ENCODE results near the gene TNFRSF19. TPM values are rescaled to one million over a fixed set of nuclear protein-coding genes. Genes with fewer than 3 reads are reported as not detected.

Gene TNFRSF19
- total and polyA plus RNA-seq, 2 of the 13 experiments (the other 11 are each of a cell fraction or from before 2014, with no cell fraction given): 75.3 to 77.7 TPM

- intact Hi-C loops (cut with micrococcal nuclease; ENCODE audit: unreplicated experiment): no loop called here
- Histone ChIP-seq H3K9ac (ENCODE audit: insufficient read depth, low read depth, low read length) (no peak overlapping the region), H3K4me3 (replicated peaks in 1 of 3; ENCODE audit: insufficient read depth in 1 of 3, low read depth in 2 of 3, low read length in 3 of 3) (no peak overlapping the region), H3K79me2 (ENCODE audit: insufficient read depth, low read length) (no peaks in the 10 kb centered on the region), H3K4me1 (ENCODE audit: insufficient read depth, low read length) (peaks cover 35% of the 10 kb centered on the region), H3K4me2 (ENCODE audit: low read depth, low read length) (no peak overlapping the region), H3K27me3 (ENCODE audit: control insufficient read depth in 1 of 2, insufficient read depth in 2 of 2, low read length in 2 of 2) (no peaks in the 10 kb centered on the region), H3K36me3 (replicated peaks in 1 of 2; ENCODE audit: control insufficient read depth in 1 of 2, insufficient read depth in 2 of 2, low read length in 2 of 2) (no peaks in the 10 kb centered on the region), H4K20me1 (ENCODE audit: insufficient read depth, low read length) (no peaks in the 10 kb centered on the region), H3K27ac (ENCODE audit: extremely low read length, insufficient read depth, low read length) (no peak overlapping the region), H3K9me3 (ENCODE audit: low read length) (peaks cover 20% of the 10 kb centered on the region), H2AFZ (ENCODE audit: low read length) (no peak overlapping the region)
- ChIA-PET POLR2A (no interaction called here), CTCF (ENCODE audit: low intra/inter-chr PET ratio, low total read pairs) (no interaction called here)
- DNase-seq (ENCODE audit: low spot score) (no peak), FAIRE-seq (no peak), ATAC-seq (no peak)
- WGBS (ENCODE audit: low lambda C conversion rate): 94% methylated on average over 1 of the region's 1 CpG
- in situ Hi-C loops (cut with HindIII; ENCODE audit: extremely low pct_ligation_motif_present, low pct_unique_long_range_greater_than_20kb): no loop called here
- no TSS peak for BruUV-seq (replicated peaks)
- TF ChIP-seq ZNF274 (CRISPR knock-in tag; IDR thresholded peaks at IDR 0.05) (no peak), AHR (CRISPR knock-in tag; IDR thresholded peaks at IDR 0.05) (no peak), RNF2 (conservative IDR thresholded peaks at IDR 0.05; ENCODE audit: low read depth) (no peak), MIER2 (CRISPR knock-in tag; IDR thresholded peaks at IDR 0.05) (no peak), PHF8 (CRISPR knock-in tag; IDR thresholded peaks at IDR 0.05) (no peak), CENPX (CRISPR knock-in tag; IDR thresholded peaks at IDR 0.05) (no peak), ZNF619 (CRISPR knock-in tag; IDR thresholded peaks at IDR 0.05) (no peak), PRDM10 (CRISPR knock-in tag; IDR thresholded peaks at IDR 0.05; ENCODE audit: low read depth) (no peak), NFIB (CRISPR knock-in tag; IDR thresholded peaks at IDR 0.05; ENCODE audit: borderline replicate concordance) (no peak), ZNF589 (CRISPR knock-in tag; conservative IDR thresholded peaks at IDR 0.05) (no peak), ZNF740 (CRISPR knock-in tag; IDR thresholded peaks at IDR 0.05) (no peak), ZEB1 (IDR thresholded peaks at IDR 0.05; ENCODE audit: insufficient replicate concordance, low read depth) (no peak), GMEB2 (CRISPR knock-in tag; IDR thresholded peaks at IDR 0.05; ENCODE audit: low read depth) (no peak)
Observed at GRCh38 chr13:23685416-23685815, 115.2 kb downstream of the TNFRSF19 start.
